Liver (tissue), 9 donors: Measurements from ENCODE around the gene TAF5. TPM values are rescaled to one million over a fixed set of nuclear protein-coding genes. Genes with fewer than 3 reads are reported as not detected.

Source experiments
- DNase-seq: peaks from one replicate; pipeline ENCODE4 v3.0.0-alpha.2; 2017; ENCODE audit warnings: low spot score
- H3K27ac ChIP-seq, 2 donors: one replicate each; pipeline ENCODE4 v1.7.0; 2013; ENCODE audit warnings: inconsistent platforms in 2 of 2, low read length in 2 of 2, control low read depth in 1 of 2, low read depth in 1 of 2, mild to moderate bottlenecking in 1 of 2
- H3K27me3 ChIP-seq, 4 donors: one replicate each; pipeline versions ENCODE4 v1.6.1 to v1.7.0; 2013; ENCODE audit warnings: low read length in 3 of 4, inconsistent platforms in 1 of 4, mild to moderate bottlenecking in 1 of 4, moderate library complexity in 1 of 4; ENCODE audit not compliant: control insufficient read depth in 4 of 4, insufficient read depth in 4 of 4
- H3K36me3 ChIP-seq, 4 donors: one replicate each; pipeline versions ENCODE4 v1.6.1 to v1.7.0; 2013; ENCODE audit warnings: low read length in 3 of 4, mild to moderate bottlenecking in 3 of 4, low read depth in 1 of 4, moderate library complexity in 1 of 4; ENCODE audit not compliant: control insufficient read depth in 4 of 4, insufficient read depth in 3 of 4
- H3K4me1 ChIP-seq, 4 donors: one replicate each; pipeline versions ENCODE4 v1.6.1 to v1.7.0; 2013; ENCODE audit warnings: low read length in 3 of 4, mild to moderate bottlenecking in 3 of 4, moderate library complexity in 1 of 4; ENCODE audit not compliant: control insufficient read depth in 4 of 4, insufficient read depth in 4 of 4
- H3K4me3 ChIP-seq, 3 donors: one replicate each; pipeline versions ENCODE4 v1.6.1 to v1.7.0; 2013; ENCODE audit warnings: low read length in 3 of 3, control low read depth in 1 of 3, low read depth in 1 of 3, mild to moderate bottlenecking in 1 of 3
- H3K9ac ChIP-seq, 2 donors: one replicate each; pipeline ENCODE4 v1.7.0; 2013; ENCODE audit warnings: low read length in 2 of 2, mild to moderate bottlenecking in 2 of 2, moderate library complexity in 2 of 2, control low read depth in 1 of 2, low read depth in 1 of 2
- H3K9me3 ChIP-seq, 4 donors: one replicate each; pipeline versions ENCODE4 v1.6.1 to v1.7.0; 2013; ENCODE audit warnings: low read length in 3 of 4; ENCODE audit not compliant: control insufficient read depth in 4 of 4
- CTCF ChIP-seq: fragments of 150-350 bp; IDR thresholded peaks from 2 replicates; pipeline ENCODE4 v1.5.1; 2017; ENCODE audit warnings: improper control_type of control experiment, low read depth, low read length; ENCODE audit not compliant: missing input control
- FOXA1 ChIP-seq: IDR thresholded peaks from 2 replicates; pipeline ENCODE4 v1.6.1; 2016; ENCODE audit warnings: antibody characterized with exemption
- FOXA2 ChIP-seq: IDR thresholded peaks from 2 replicates; pipeline ENCODE4 v1.6.1; 2016; ENCODE audit warnings: antibody characterized with exemption
- HNF4G ChIP-seq: IDR thresholded peaks from 2 replicates; pipeline ENCODE4 v1.6.1; 2016; ENCODE audit warnings: antibody characterized with exemption
- JUND ChIP-seq, 2 donors: IDR thresholded peaks; 2 replicates each; pipeline ENCODE4 v1.6.1; 2016; ENCODE audit warnings: antibody characterized with exemption in 2 of 2
- NR2F2 ChIP-seq: IDR thresholded peaks from 2 replicates; pipeline ENCODE4 v1.6.1; 2016; ENCODE audit warnings: antibody characterized with exemption
- RXRA ChIP-seq, 2 donors: IDR thresholded peaks; 2 replicates each; pipeline ENCODE4 v1.6.1; 2017 to 2018; ENCODE audit warnings: antibody characterized with exemption in 2 of 2, mild to moderate bottlenecking in 1 of 2
- SP1 ChIP-seq: IDR thresholded peaks from 2 replicates; pipeline ENCODE4 v1.6.1; 2018; ENCODE audit warnings: antibody characterized with exemption, mild to moderate bottlenecking
- TAF1 ChIP-seq: conservative IDR thresholded peaks from 2 replicates; pipeline ENCODE4 v1.6.1; 2016; ENCODE audit warnings: antibody characterized with exemption, mild to moderate bottlenecking
- WGBS: extraction: QIAGEN DNeasy Blood & Tissue Kit; methylation state at CpG from one replicate; pipeline ENCODE4 v1.1.7; 2013; 5-methylcytosine and 5-hydroxymethylcytosine counted together
- polyA plus RNA-seq, 2 donors: library from polyadenylated mRNA; stranded (reverse) in 1 of 2; unstranded in 1 of 2; fragments of 200-250 nt in 1 of 2; fragments of >200 nt in 1 of 2; fragmentation: Nextera tagmentation in 1 of 2; extraction: Ambion mirVana in 1 of 2; gene quantifications; one replicate each; pipeline versions ENCODE4 v1.2.1 to v1.2.3, GENCODE V29; 2013 to 2015
- total RNA-seq, 2 donors: library from RNA; depleted of rRNA; stranded (reverse); fragments of >200 nt; gene quantifications; one replicate each; pipeline ENCODE4 v1.2.3, GENCODE V29; 2014
- TF ChIP-seq, protein P1 (sequence below): IDR thresholded peaks from 2 replicates; pipeline ENCODE4 v1.6.1; 2016; ENCODE audit warnings: antibody characterized with exemption, mild to moderate bottlenecking
- TF ChIP-seq, protein P2 (sequence below): IDR thresholded peaks from 2 replicates; pipeline ENCODE4 v1.6.1; 2016; ENCODE audit warnings: antibody characterized with exemption
- donor health status: healthy.
- donor health status: healthy.
- donor health status: healthy.
- donor health status: healthy.
- donor health status: healthy.

TAF5 gene
- total and polyA plus RNA-seq, 4 donors = 0.90 to 5.6 (median 2.6) TPM

- 90% methylated on average over 5 of the region's 5 CpGs for WGBS
- TF ChIP-seq SP1 (no peak), FOXA1 (no peak), FOXA2 (no peak), TAF1 (no peak), HNF4G (no peak), RXRA (IDR thresholded peaks at IDR 0.05) (no peak), NR2F2 (no peak)
- TF ChIP-seq, protein P1, sequence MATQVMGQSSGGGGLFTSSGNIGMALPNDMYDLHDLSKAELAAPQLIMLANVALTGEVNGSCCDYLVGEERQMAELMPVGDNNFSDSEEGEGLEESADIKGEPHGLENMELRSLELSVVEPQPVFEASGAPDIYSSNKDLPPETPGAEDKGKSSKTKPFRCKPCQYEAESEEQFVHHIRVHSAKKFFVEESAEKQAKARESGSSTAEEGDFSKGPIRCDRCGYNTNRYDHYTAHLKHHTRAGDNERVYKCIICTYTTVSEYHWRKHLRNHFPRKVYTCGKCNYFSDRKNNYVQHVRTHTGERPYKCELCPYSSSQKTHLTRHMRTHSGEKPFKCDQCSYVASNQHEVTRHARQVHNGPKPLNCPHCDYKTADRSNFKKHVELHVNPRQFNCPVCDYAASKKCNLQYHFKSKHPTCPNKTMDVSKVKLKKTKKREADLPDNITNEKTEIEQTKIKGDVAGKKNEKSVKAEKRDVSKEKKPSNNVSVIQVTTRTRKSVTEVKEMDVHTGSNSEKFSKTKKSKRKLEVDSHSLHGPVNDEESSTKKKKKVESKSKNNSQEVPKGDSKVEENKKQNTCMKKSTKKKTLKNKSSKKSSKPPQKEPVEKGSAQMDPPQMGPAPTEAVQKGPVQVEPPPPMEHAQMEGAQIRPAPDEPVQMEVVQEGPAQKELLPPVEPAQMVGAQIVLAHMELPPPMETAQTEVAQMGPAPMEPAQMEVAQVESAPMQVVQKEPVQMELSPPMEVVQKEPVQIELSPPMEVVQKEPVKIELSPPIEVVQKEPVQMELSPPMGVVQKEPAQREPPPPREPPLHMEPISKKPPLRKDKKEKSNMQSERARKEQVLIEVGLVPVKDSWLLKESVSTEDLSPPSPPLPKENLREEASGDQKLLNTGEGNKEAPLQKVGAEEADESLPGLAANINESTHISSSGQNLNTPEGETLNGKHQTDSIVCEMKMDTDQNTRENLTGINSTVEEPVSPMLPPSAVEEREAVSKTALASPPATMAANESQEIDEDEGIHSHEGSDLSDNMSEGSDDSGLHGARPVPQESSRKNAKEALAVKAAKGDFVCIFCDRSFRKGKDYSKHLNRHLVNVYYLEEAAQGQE = no peak
- Histone ChIP-seq H3K27ac (no peak overlapping the region), H3K4me1 (peaks cover 0 to 41% (median 38%) of the 10 kb centered on the region in 4 donors), H3K4me3 (no peak overlapping the region), H3K27me3 (no peaks in the 10 kb centered on the region), H3K36me3 (peaks cover 11 to 71% (median 53%) of the 10 kb centered on the region in 4 donors), H3K9me3 (no peaks in the 10 kb centered on the region), H3K9ac (no peak overlapping the region)
- no peak for DNase-seq
Measured at GRCh38 chr10:103417601-103418000, 49.8 kb downstream of the TAF5 start.

DNA sequence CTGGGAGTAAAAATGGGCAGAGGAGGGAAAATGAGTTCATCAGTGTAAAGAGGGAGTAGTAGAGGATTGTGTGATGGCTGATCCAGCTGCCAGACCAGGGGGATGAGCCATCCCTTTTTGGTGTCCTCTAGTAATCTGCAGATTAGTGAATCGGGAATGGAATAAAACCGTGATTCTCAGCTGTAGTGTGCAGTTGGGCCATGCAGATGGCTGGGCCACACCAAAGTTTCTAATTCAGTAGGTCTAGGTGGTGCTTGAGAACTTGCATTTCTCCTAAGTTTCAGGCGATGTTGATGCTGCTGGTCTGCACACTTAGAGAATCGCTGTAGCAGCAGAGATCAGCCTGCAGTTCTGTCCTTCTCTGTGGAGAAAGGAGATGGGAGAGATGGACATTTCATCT lies 51.3 kb downstream of the TAF5 start:
- Histone ChIP-seq H3K4me1 (peaks cover 0 to 27% (median 25%) of the 10 kb centered on the region in 4 donors), H3K27me3 (no peaks in the 10 kb centered on the region), H3K36me3 (peaks cover 16 to 76% (median 62%) of the 10 kb centered on the region in 4 donors), H3K9ac (no peak overlapping the region), H3K4me3 (no peak overlapping the region), H3K27ac (no peak overlapping the region), H3K9me3 (no peaks in the 10 kb centered on the region)
- WGBS = 98% methylated on average over 4 of the region's 4 CpGs
- TF ChIP-seq NR2F2 (no peak), TAF1 (no peak), JUND (IDR thresholded peaks at IDR 0.05) (no peak), CTCF (no peak)
- TF ChIP-seq, protein P1 = no peak
- TF ChIP-seq, protein P2, sequence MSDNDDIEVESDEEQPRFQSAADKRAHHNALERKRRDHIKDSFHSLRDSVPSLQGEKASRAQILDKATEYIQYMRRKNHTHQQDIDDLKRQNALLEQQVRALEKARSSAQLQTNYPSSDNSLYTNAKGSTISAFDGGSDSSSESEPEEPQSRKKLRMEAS = no peak
- no peak for DNase-seq
